Vagina (tissue), 2 donors: ENCODE results near the gene NBL1. TPM values are rescaled to one million over a fixed set of nuclear protein-coding genes. Genes with fewer than 3 reads are reported as not detected.
"Not testable (repeated sequence)": the region's sequence is repeated elsewhere in the genome, so short reads cannot be mapped to it uniquely, and the experiment has no call there.

ENCODE experiments used
- DNase-seq, 2 donors: peaks; one replicate each; pipeline ENCODE4 v3.0.0-alpha.2; 2017; ENCODE audit errors: extremely low spot score in 2 of 2
- H3K27ac ChIP-seq: fragments of 200-600 bp; sonication (generic); one replicate; pipeline ENCODE4 v1.5.1; 2019
- H3K27me3 ChIP-seq: fragments of 200-600 bp; sonication (generic); one replicate; pipeline ENCODE4 v1.5.1; 2019
- H3K36me3 ChIP-seq, 2 donors: fragments of 200-600 bp; sonication (generic); one replicate each; pipeline ENCODE4 v1.5.1; 2017 to 2019
- H3K4me1 ChIP-seq: fragments of 200-600 bp; sonication (generic); one replicate; pipeline ENCODE4 v1.5.1; 2019
- H3K4me3 ChIP-seq, 2 donors: fragments of 200-600 bp; sonication (generic); 1 replicate in 1 of 2; 2 replicates in 1 of 2; pipeline ENCODE4 v1.5.1; 2016 to 2019
- H3K9me3 ChIP-seq: fragments of 200-600 bp; sonication (generic); one replicate; pipeline ENCODE4 v1.5.1; 2019
- POLR2A ChIP-seq, 2 donors: fragments of 450-650 bp; IDR thresholded peaks; one replicate each; pipeline ENCODE4 v1.6.1; 2017; ENCODE audit warnings: antibody characterized with exemption in 2 of 2, mild to moderate bottlenecking in 2 of 2, moderate library complexity in 2 of 2
- POLR2AphosphoS5 ChIP-seq, 2 donors: sonication (generic); formaldehyde crosslinking; IDR thresholded peaks; one replicate each; pipeline ENCODE4 v1.9.0; 2017; ENCODE audit warnings: antibody characterized with exemption in 2 of 2, mild to moderate bottlenecking in 2 of 2, low read depth in 1 of 2; ENCODE audit not compliant: insufficient read depth in 1 of 2
- intact Hi-C: fragments of 100-400 bp; cut with DNase I; formaldehyde crosslinking; loops from one replicate; pipeline ENCODE4 v1.15.1; 2023
- total RNA-seq: library from RNA; depleted of rRNA; stranded (reverse); fragments of >200 nt; gene quantifications from one replicate; pipeline ENCODE4 v1.2.3, GENCODE V29; 2016
- TF ChIP-seq, protein P1 (sequence below), 3 experiments: fragments of 450-650 bp in 2 of 3; fragments of 200-600 bp in 1 of 3; sonication (generic) in 1 of 3; IDR thresholded peaks; one replicate each; pipeline ENCODE4 v1.5.1; 2017 to 2019; ENCODE audit warnings: antibody characterized with exemption in 3 of 3, mild to moderate bottlenecking in 2 of 3, moderate library complexity in 2 of 3

NBL1 gene
- total RNA-seq, 1 donor from 2014 or later: 148 TPM

- Histone ChIP-seq H3K27ac (no peak overlapping the region), H3K9me3 (no peaks in the 10 kb centered on the region), H3K27me3 (no peaks in the 10 kb centered on the region), H3K4me3 (no peak overlapping the region), H3K4me1 (peaks cover 22% of the 10 kb centered on the region), H3K36me3 (no peaks in the 10 kb centered on the region)
- intact Hi-C loops: no loop called here
- TF ChIP-seq, protein P1, sequence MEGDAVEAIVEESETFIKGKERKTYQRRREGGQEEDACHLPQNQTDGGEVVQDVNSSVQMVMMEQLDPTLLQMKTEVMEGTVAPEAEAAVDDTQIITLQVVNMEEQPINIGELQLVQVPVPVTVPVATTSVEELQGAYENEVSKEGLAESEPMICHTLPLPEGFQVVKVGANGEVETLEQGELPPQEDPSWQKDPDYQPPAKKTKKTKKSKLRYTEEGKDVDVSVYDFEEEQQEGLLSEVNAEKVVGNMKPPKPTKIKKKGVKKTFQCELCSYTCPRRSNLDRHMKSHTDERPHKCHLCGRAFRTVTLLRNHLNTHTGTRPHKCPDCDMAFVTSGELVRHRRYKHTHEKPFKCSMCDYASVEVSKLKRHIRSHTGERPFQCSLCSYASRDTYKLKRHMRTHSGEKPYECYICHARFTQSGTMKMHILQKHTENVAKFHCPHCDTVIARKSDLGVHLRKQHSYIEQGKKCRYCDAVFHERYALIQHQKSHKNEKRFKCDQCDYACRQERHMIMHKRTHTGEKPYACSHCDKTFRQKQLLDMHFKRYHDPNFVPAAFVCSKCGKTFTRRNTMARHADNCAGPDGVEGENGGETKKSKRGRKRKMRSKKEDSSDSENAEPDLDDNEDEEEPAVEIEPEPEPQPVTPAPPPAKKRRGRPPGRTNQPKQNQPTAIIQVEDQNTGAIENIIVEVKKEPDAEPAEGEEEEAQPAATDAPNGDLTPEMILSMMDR (IDR thresholded peaks at IDR 0.05): no peak
- TF ChIP-seq POLR2AphosphoS5 (IDR thresholded peaks at IDR 0.05; ENCODE audit: insufficient read depth in 1 of 2, low read depth in 1 of 2) (no peak), POLR2A (IDR thresholded peaks at IDR 0.05) (no peak)
- no peak for DNase-seq
Measured at GRCh38 chr1:19637606-19638005, 6.5 kb upstream of the NBL1 start.

- DNase-seq, H3K9me3 ChIP-seq, H3K4me3 ChIP-seq, intact Hi-C loops, H3K27me3 ChIP-seq, H3K36me3 ChIP-seq: not testable (repeated sequence)
- Histone ChIP-seq H3K4me1 (peaks cover 25% of the 10 kb centered on the region), H3K27ac (peak overlapping the region; percentile 98)
Measured at GRCh38 chr1:19639228-19639627, 4.9 kb upstream of the NBL1 start.

DNA sequence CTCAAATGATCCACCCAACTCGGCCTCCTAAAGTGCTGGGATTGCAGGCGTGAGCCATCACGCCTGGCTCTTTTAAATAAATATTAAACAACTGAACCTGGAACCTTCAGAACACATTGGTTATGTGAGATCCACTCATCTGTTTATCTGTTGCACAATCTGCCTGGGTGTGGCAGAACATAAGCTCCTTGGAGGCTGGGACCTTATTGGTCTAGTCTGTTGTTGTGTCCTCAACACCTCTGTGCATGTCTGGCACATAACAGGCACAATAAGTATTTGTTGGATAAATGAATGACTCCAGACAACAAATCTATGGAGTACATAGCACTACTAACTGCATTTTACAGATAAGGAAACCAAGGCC, 4.1 kb upstream of the NBL1 start:
- H3K27me3 ChIP-seq: no peaks in the 10 kb centered on the region
- TF ChIP-seq, protein P1 (IDR thresholded peaks at IDR 0.05): no peak
- no peak for TF ChIP-seq POLR2A (IDR thresholded peaks at IDR 0.05)
- TF ChIP-seq POLR2AphosphoS5 (IDR thresholded peaks at IDR 0.05; ENCODE audit: insufficient read depth in 1 of 2, low read depth in 1 of 2): peak in 1 of 2 donors; percentile 56
- no peaks in the 10 kb centered on the region for H3K36me3 ChIP-seq
- no peak overlapping the region for H3K4me3 ChIP-seq
- peaks cover 25% of the 10 kb centered on the region for H3K4me1 ChIP-seq
- H3K27ac ChIP-seq: peak overlapping the region; percentile 98
- intact Hi-C loops: loop anchor here (5.0 kb wide), 1 partner anchor 43 kb away; a partner anchor contains a TSS
- DNase-seq: no peak
- no peaks in the 10 kb centered on the region for H3K9me3 ChIP-seq

DNA sequence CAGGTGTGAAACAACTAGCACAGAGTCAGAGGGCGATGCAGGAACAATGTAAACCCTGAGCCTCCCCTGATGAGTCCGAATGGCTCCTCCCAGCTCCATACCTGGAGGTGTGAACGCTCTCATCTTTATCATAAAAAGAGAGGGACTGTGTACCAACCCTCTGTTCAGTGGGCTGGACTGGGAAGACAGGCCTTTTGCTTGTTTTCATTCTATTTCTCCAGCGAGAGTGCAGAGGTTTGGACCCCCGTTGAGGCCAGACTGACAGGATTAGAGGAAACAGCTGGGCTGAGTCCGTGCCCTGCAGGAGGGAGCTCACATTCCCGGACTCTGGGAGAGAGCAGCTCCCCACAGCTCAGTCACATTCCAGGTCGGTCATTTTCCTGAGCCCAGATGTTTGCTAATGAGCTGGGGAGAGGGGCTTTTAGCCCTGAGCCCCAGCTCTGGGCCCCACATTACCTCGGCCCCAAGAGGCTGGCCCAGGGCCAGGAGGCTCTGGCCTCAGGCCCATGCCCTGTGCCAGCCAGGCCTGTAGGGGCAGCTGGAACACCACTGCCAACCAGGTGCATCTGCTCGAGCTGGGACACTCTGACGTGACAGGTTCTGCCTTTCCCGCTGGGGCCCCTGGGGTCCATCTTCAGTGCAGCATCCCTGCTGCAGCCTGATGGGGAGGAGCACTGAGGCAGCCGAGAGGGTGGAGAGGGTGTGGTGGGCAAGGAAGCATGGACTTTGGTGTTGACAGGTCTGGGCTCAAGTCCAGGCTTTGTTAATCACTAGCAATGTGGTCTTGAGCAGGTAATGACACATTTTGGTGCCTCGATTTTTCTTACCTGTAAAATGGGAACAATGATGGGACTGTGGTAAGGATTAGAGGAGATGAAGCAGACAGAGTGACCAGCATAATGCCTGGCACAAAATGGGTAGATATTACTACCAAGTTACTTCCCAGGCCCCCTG, 3.5 kb upstream of the NBL1 start:
- Histone ChIP-seq H3K4me3 (no peak overlapping the region), H3K27me3 (no peaks in the 10 kb centered on the region), H3K27ac (peak overlapping the region; percentile 98), H3K9me3 (no peaks in the 10 kb centered on the region), H3K36me3 (no peaks in the 10 kb centered on the region), H3K4me1 (peaks cover 31% of the 10 kb centered on the region)
- TF ChIP-seq, protein P1 (IDR thresholded peaks at IDR 0.05): no peak
- TF ChIP-seq POLR2A (IDR thresholded peaks at IDR 0.05) (no peak), POLR2AphosphoS5 (IDR thresholded peaks at IDR 0.05; ENCODE audit: insufficient read depth in 1 of 2, low read depth in 1 of 2) (no peak)
- intact Hi-C loops: loop anchor here (5.0 kb wide), 1 partner anchor 43 kb away; a partner anchor contains a TSS
- no peak for DNase-seq

DNA sequence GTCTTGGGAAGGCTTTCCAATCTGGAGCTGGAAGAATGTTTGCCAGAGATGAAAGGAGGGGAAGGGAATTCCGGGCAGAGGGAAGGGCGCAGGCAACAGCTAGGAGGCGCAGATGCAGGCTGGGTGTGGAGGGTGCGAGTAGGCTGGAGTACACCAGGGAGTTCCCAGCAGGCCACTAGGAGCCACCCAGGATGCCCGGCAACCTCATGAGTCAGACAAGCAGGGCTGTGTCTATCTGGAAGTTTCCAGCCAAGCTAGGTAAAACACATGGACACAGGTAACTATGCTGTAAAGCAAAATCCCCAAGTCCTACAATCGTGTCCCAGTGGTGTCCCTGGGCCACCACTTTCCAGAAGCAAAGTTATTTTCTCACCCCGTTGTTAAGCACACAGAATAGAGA, 990 bp upstream of the NBL1 start:
- peaks cover 56% of the 10 kb centered on the region for H3K4me1 ChIP-seq
- DNase-seq: no peak
- H3K9me3 ChIP-seq: no peaks in the 10 kb centered on the region
- peak overlapping the region; percentile 98 for H3K27ac ChIP-seq
- peak in 1 of 2 donors; percentile 54 for TF ChIP-seq POLR2AphosphoS5 (IDR thresholded peaks at IDR 0.05; ENCODE audit: insufficient read depth in 1 of 2, low read depth in 1 of 2)
- TF ChIP-seq POLR2A (IDR thresholded peaks at IDR 0.05): no peak
- TF ChIP-seq, protein P1 (IDR thresholded peaks at IDR 0.05): no peak
- H3K36me3 ChIP-seq: no peaks in the 10 kb centered on the region
- H3K27me3 ChIP-seq: no peaks in the 10 kb centered on the region
- intact Hi-C loops: loop anchor here (5.0 kb wide), 1 partner anchor 46 kb away; a partner anchor contains a TSS
- peak overlapping the region; percentile 82 to 94 for H3K4me3 ChIP-seq
